SU-DHL-6 (cell line): Measurements from ENCODE around the gene SKIC8.

ENCODE experiments used
- CTCF ChIP-seq: fragments of 200-600 bp; sonication (generic); IDR thresholded peaks from one replicate; pipeline ENCODE4 v1.5.1; 2017; ENCODE audit warnings: antibody characterized with exemption, mild to moderate bottlenecking, low read length, moderate library complexity; ENCODE audit not compliant: insufficient read depth, poor library complexity, severe bottlenecking
- EZH2phosphoT487 ChIP-seq: fragments of 200-600 bp; sonication (generic), shearing (Covaris generic); conservative IDR thresholded peaks from 2 replicates; pipeline ENCODE4 v1.6.1; 2018; ENCODE audit warnings: mild to moderate bottlenecking, antibody characterized with exemption, low read length, moderate library complexity, mixed read lengths

- no peak for TF ChIP-seq CTCF
- TF ChIP-seq EZH2phosphoT487, result no peak
These were observed 1.9 kb upstream of the SKIC8 start for GRCh38 chr15:78301326-78301725.
